Liver (tissue), 9 donors: ENCODE data around the gene AGTR2. TPM values are rescaled to one million over a fixed set of nuclear protein-coding genes. Genes with fewer than 3 reads are reported as not detected.

ENCODE experiments used
- DNase-seq: peaks from one replicate; pipeline ENCODE4 v3.0.0-alpha.2; 2017; ENCODE audit warnings: low spot score
- H3K27ac ChIP-seq, 2 donors: one replicate each; pipeline ENCODE4 v1.7.0; 2013; ENCODE audit warnings: inconsistent platforms in 2 of 2, low read length in 2 of 2, control low read depth in 1 of 2, low read depth in 1 of 2, mild to moderate bottlenecking in 1 of 2
- H3K27me3 ChIP-seq, 4 donors: one replicate each; pipeline versions ENCODE4 v1.6.1 to v1.7.0; 2013; ENCODE audit warnings: low read length in 3 of 4, inconsistent platforms in 1 of 4, mild to moderate bottlenecking in 1 of 4, moderate library complexity in 1 of 4; ENCODE audit not compliant: control insufficient read depth in 4 of 4, insufficient read depth in 4 of 4
- H3K36me3 ChIP-seq, 4 donors: one replicate each; pipeline versions ENCODE4 v1.6.1 to v1.7.0; 2013; ENCODE audit warnings: low read length in 3 of 4, mild to moderate bottlenecking in 3 of 4, low read depth in 1 of 4, moderate library complexity in 1 of 4; ENCODE audit not compliant: control insufficient read depth in 4 of 4, insufficient read depth in 3 of 4
- H3K4me1 ChIP-seq, 4 donors: one replicate each; pipeline versions ENCODE4 v1.6.1 to v1.7.0; 2013; ENCODE audit warnings: low read length in 3 of 4, mild to moderate bottlenecking in 3 of 4, moderate library complexity in 1 of 4; ENCODE audit not compliant: control insufficient read depth in 4 of 4, insufficient read depth in 4 of 4
- H3K4me3 ChIP-seq, 3 donors: one replicate each; pipeline versions ENCODE4 v1.6.1 to v1.7.0; 2013; ENCODE audit warnings: low read length in 3 of 3, control low read depth in 1 of 3, low read depth in 1 of 3, mild to moderate bottlenecking in 1 of 3
- H3K9ac ChIP-seq, 2 donors: one replicate each; pipeline ENCODE4 v1.7.0; 2013; ENCODE audit warnings: low read length in 2 of 2, mild to moderate bottlenecking in 2 of 2, moderate library complexity in 2 of 2, control low read depth in 1 of 2, low read depth in 1 of 2
- H3K9me3 ChIP-seq, 4 donors: one replicate each; pipeline versions ENCODE4 v1.6.1 to v1.7.0; 2013; ENCODE audit warnings: low read length in 3 of 4; ENCODE audit not compliant: control insufficient read depth in 4 of 4
- ATF3 ChIP-seq: IDR thresholded peaks from 2 replicates; pipeline ENCODE4 v1.6.1; 2016; ENCODE audit warnings: antibody characterized with exemption
- CTCF ChIP-seq: fragments of 150-350 bp; IDR thresholded peaks from 2 replicates; pipeline ENCODE4 v1.5.1; 2017; ENCODE audit warnings: improper control_type of control experiment, low read depth, low read length; ENCODE audit not compliant: missing input control
- EGR1 ChIP-seq, 2 donors: IDR thresholded peaks; 2 replicates each; pipeline ENCODE4 v1.6.1; 2016 to 2018; ENCODE audit warnings: antibody characterized with exemption in 2 of 2, low read depth in 2 of 2
- FOXA1 ChIP-seq: IDR thresholded peaks from 2 replicates; pipeline ENCODE4 v1.6.1; 2016; ENCODE audit warnings: antibody characterized with exemption
- FOXA2 ChIP-seq: IDR thresholded peaks from 2 replicates; pipeline ENCODE4 v1.6.1; 2016; ENCODE audit warnings: antibody characterized with exemption
- GABPA ChIP-seq, 2 donors: IDR thresholded peaks in 1 of 2; conservative IDR thresholded peaks in 1 of 2; 2 replicates each; pipeline ENCODE4 v1.6.1; 2016; ENCODE audit warnings: antibody characterized with exemption in 2 of 2, mild to moderate bottlenecking in 1 of 2, moderate library complexity in 1 of 2
- HNF4A ChIP-seq, 2 donors: conservative IDR thresholded peaks; 2 replicates each; pipeline ENCODE4 v1.6.1; 2016; ENCODE audit warnings: antibody characterized with exemption in 2 of 2, mild to moderate bottlenecking in 2 of 2
- HNF4G ChIP-seq: IDR thresholded peaks from 2 replicates; pipeline ENCODE4 v1.6.1; 2016; ENCODE audit warnings: antibody characterized with exemption
- JUND ChIP-seq, 2 donors: IDR thresholded peaks; 2 replicates each; pipeline ENCODE4 v1.6.1; 2016; ENCODE audit warnings: antibody characterized with exemption in 2 of 2
- MAX ChIP-seq: IDR thresholded peaks from 2 replicates; pipeline ENCODE4 v1.6.1; 2016; ENCODE audit warnings: antibody characterized with exemption
- NR2F2 ChIP-seq: IDR thresholded peaks from 2 replicates; pipeline ENCODE4 v1.6.1; 2016; ENCODE audit warnings: antibody characterized with exemption
- RAD21 ChIP-seq, 2 donors: IDR thresholded peaks; 2 replicates each; pipeline ENCODE4 v1.6.1; 2016; ENCODE audit warnings: antibody characterized with exemption in 2 of 2, mild to moderate bottlenecking in 2 of 2
- REST ChIP-seq: IDR thresholded peaks from 2 replicates; pipeline ENCODE4 v1.6.1; 2016; ENCODE audit warnings: antibody characterized with exemption, mild to moderate bottlenecking
- RXRA ChIP-seq, 2 donors: IDR thresholded peaks; 2 replicates each; pipeline ENCODE4 v1.6.1; 2017 to 2018; ENCODE audit warnings: antibody characterized with exemption in 2 of 2, mild to moderate bottlenecking in 1 of 2
- SP1 ChIP-seq: IDR thresholded peaks from 2 replicates; pipeline ENCODE4 v1.6.1; 2018; ENCODE audit warnings: antibody characterized with exemption, mild to moderate bottlenecking
- TAF1 ChIP-seq: conservative IDR thresholded peaks from 2 replicates; pipeline ENCODE4 v1.6.1; 2016; ENCODE audit warnings: antibody characterized with exemption, mild to moderate bottlenecking
- YY1 ChIP-seq: IDR thresholded peaks from 2 replicates; pipeline ENCODE4 v1.6.1; 2016; ENCODE audit warnings: antibody characterized with exemption, mild to moderate bottlenecking
- ZBTB33 ChIP-seq: IDR thresholded peaks from 2 replicates; pipeline ENCODE4 v1.6.1; 2016; ENCODE audit warnings: antibody characterized with exemption
- WGBS: extraction: QIAGEN DNeasy Blood & Tissue Kit; methylation state at CpG from one replicate; pipeline ENCODE4 v1.1.7; 2013; 5-methylcytosine and 5-hydroxymethylcytosine counted together
- polyA plus RNA-seq, 2 donors: library from polyadenylated mRNA; stranded (reverse) in 1 of 2; unstranded in 1 of 2; fragments of 200-250 nt in 1 of 2; fragments of >200 nt in 1 of 2; fragmentation: Nextera tagmentation in 1 of 2; extraction: Ambion mirVana in 1 of 2; gene quantifications; one replicate each; pipeline versions ENCODE4 v1.2.1 to v1.2.3, GENCODE V29; 2013 to 2015
- total RNA-seq, 2 donors: library from RNA; depleted of rRNA; stranded (reverse); fragments of >200 nt; gene quantifications; one replicate each; pipeline ENCODE4 v1.2.3, GENCODE V29; 2014
- donor health status: healthy.
- donor health status: healthy.
- donor health status: healthy.
- donor health status: healthy.
- donor health status: healthy.

The AGTR2 gene
- total and polyA plus RNA-seq, 4 donors = 0.05 TPM; not detected in 3

GRCh38 chrX:116172976-116173375, 2.4 kb downstream of the AGTR2 start:
- Histone ChIP-seq H3K4me1 (no peaks in the 10 kb centered on the region), H3K27me3 (peaks cover 0 to 2% (median 0%) of the 10 kb centered on the region in 4 donors), H3K9me3 (no peaks in the 10 kb centered on the region), H3K27ac (no peak overlapping the region), H3K4me3 (no peak overlapping the region), H3K36me3 (no peaks in the 10 kb centered on the region), H3K9ac (no peak overlapping the region)
- no peak for TF ChIP-seq GABPA (IDR thresholded peaks at IDR 0.05 in 1 of 2, conservative IDR thresholded peaks at IDR 0.05 in 1 of 2)
- TF ChIP-seq HNF4A (conservative IDR thresholded peaks at IDR 0.05) = no peak
- TF ChIP-seq FOXA1 = no peak
- WGBS = 79% methylated on average over 9 of the region's 9 CpGs
- DNase-seq = no peak

GRCh38 chrX:116181300-116181699, 10.8 kb downstream of the AGTR2 start:
- 89% methylated on average over 1 of the region's 1 CpG for WGBS
- no peaks in the 10 kb centered on the region for H3K9me3 ChIP-seq
- no peaks in the 10 kb centered on the region for H3K4me1 ChIP-seq
- no peak overlapping the region for H3K4me3 ChIP-seq
- no peaks in the 10 kb centered on the region for H3K27me3 ChIP-seq
- H3K36me3 ChIP-seq = no peaks in the 10 kb centered on the region
- DNase-seq = no peak
- H3K9ac ChIP-seq = no peak overlapping the region
- no peak overlapping the region for H3K27ac ChIP-seq
- TF ChIP-seq JUND (IDR thresholded peaks at IDR 0.05) = no peak
- no peak for TF ChIP-seq RAD21 (IDR thresholded peaks at IDR 0.05)
- no peak for TF ChIP-seq MAX
- no peak for TF ChIP-seq TAF1
- no peak for TF ChIP-seq EGR1 (IDR thresholded peaks at IDR 0.05; ENCODE audit: low read depth in 2 of 2)
- no peak for TF ChIP-seq GABPA (IDR thresholded peaks at IDR 0.05 in 1 of 2, conservative IDR thresholded peaks at IDR 0.05 in 1 of 2)
- no peak for TF ChIP-seq YY1
- TF ChIP-seq FOXA1 = no peak
- no peak for TF ChIP-seq HNF4A (conservative IDR thresholded peaks at IDR 0.05)
- TF ChIP-seq FOXA2 = no peak
- TF ChIP-seq HNF4G = no peak
- no peak for TF ChIP-seq NR2F2
- TF ChIP-seq ZBTB33 = no peak
- no peak for TF ChIP-seq ATF3
- no peak for TF ChIP-seq RXRA (IDR thresholded peaks at IDR 0.05)
- no peak for TF ChIP-seq SP1
- no peak for TF ChIP-seq CTCF
- no peak for TF ChIP-seq REST
